Sigmoid colon (tissue), 7 donors: ENCODE measurements around the gene CDK15. TPM values are rescaled to one million over a fixed set of nuclear protein-coding genes. Genes with fewer than 3 reads are reported as not detected.

Source experiments
- DNase-seq: peaks from one replicate; pipeline ENCODE4 v3.0.0-alpha.2; 2019
- H3K27ac ChIP-seq, 4 donors: fragments of 200-600 bp; sonication (generic); one replicate each; pipeline ENCODE4 v1.5.1; 2016 to 2019; ENCODE audit warnings: mild to moderate bottlenecking in 1 of 4
- H3K27me3 ChIP-seq, 3 donors: fragments of 200-600 bp; sonication (generic); one replicate each; pipeline ENCODE4 v1.5.1; 2019; ENCODE audit warnings: mild to moderate bottlenecking in 1 of 3
- H3K36me3 ChIP-seq, 4 donors: fragments of 200-600 bp; sonication (generic); one replicate each; pipeline ENCODE4 v1.5.1; 2016 to 2019
- H3K4me1 ChIP-seq, 4 donors: fragments of 200-600 bp; sonication (generic); one replicate each; pipeline ENCODE4 v1.5.1; 2017 to 2019
- H3K4me3 ChIP-seq, 4 donors: fragments of 200-600 bp; sonication (generic); one replicate each; pipeline ENCODE4 v1.5.1; 2017 to 2019; ENCODE audit warnings: mild to moderate bottlenecking in 2 of 4, moderate library complexity in 1 of 4
- H3K9me3 ChIP-seq, 4 donors: fragments of 200-600 bp in 3 of 4; sonication (generic) in 3 of 4; one replicate each; pipeline versions ENCODE4 v1.5.1 to v1.6.1; 2013 to 2019
- CTCF ChIP-seq, 4 experiments: fragments of 450-650 bp in 3 of 4; fragments of 200-600 bp in 1 of 4; IDR thresholded peaks; one replicate each; pipeline ENCODE4 v1.5.1; 2016 to 2019; ENCODE audit warnings: antibody characterized with exemption in 4 of 4, mild to moderate bottlenecking in 3 of 4, moderate library complexity in 2 of 4
- EP300 ChIP-seq, 4 donors: sonication (generic); formaldehyde crosslinking; IDR thresholded peaks; one replicate each; pipeline ENCODE4 v1.6.1; 2017; ENCODE audit warnings: antibody characterized with exemption in 4 of 4
- POLR2A ChIP-seq, 2 donors: fragments of 450-650 bp; IDR thresholded peaks; one replicate each; pipeline ENCODE4 v1.6.1; 2016; ENCODE audit warnings: antibody characterized with exemption in 2 of 2, mild to moderate bottlenecking in 2 of 2, moderate library complexity in 2 of 2
- POLR2AphosphoS5 ChIP-seq, 4 donors: sonication (generic); formaldehyde crosslinking; IDR thresholded peaks; one replicate each; pipeline ENCODE4 v1.6.1; 2017; ENCODE audit warnings: antibody characterized with exemption in 4 of 4
- WGBS, 2 donors: extraction: QIAGEN DNeasy Blood & Tissue Kit; methylation state at CpG; one replicate each; pipeline ENCODE4 v1.1.7; 2013; 5-methylcytosine and 5-hydroxymethylcytosine counted together
- intact Hi-C: fragments of 100-400 bp; cut with DNase I; formaldehyde crosslinking; loops from one replicate; pipeline ENCODE4 v1.15.1; 2023
- polyA plus RNA-seq, 3 donors: library from polyadenylated mRNA; stranded (reverse); fragments of 200-250 nt; gene quantifications; one replicate each; pipeline ENCODE4 v1.2.3, GENCODE V29; 2013
- total RNA-seq, 4 donors: library from RNA; depleted of rRNA; stranded (reverse); fragments of >200 nt; gene quantifications; one replicate each; pipeline ENCODE4 v1.1.0, GENCODE V29; 2016
- donor health status: healthy with polysubstance abuse.
- donor health status: Bipolar disorder and iron deficiency.
- donor health status: healthy.

The CDK15 gene
- total and polyA plus RNA-seq, 7 donors, result 0.12 to 0.81 (median 0.55) TPM; not detected in 1

GRCh38 chr2:201857326-201857725, 51.0 kb downstream of the CDK15 start:
- H3K4me3 ChIP-seq, result no peak overlapping the region

GRCh38 chr2:201858281-201859184, 52.2 kb downstream of the CDK15 start:
- 8 to 20% methylated on average over 16 of the region's 16 CpGs for WGBS, 2 donors
- H3K4me3 ChIP-seq, result peak overlapping the region; percentile 13 to 34 (median 26)
- intact Hi-C loops, result loop anchor here (5.0 kb wide), 1 partner anchor 76 kb away; the partner anchor contains the start of gene ALS2

More at GRCh38 chr2:201857326-201857725, 51.0 kb downstream of the CDK15 start:
- no peak overlapping the region for H3K27ac ChIP-seq
- H3K4me1 ChIP-seq, result peaks cover 0 to 24% (median 11%) of the 10 kb centered on the region in 4 donors
- TF ChIP-seq POLR2A (IDR thresholded peaks at IDR 0.05) (no peak), EP300 (IDR thresholded peaks at IDR 0.05) (no peak), POLR2AphosphoS5 (IDR thresholded peaks at IDR 0.05) (no peak), CTCF (IDR thresholded peaks at IDR 0.05) (no peak)
- WGBS, 2 donors, result 96% methylated on average over 2 of the region's 2 CpGs
- H3K27me3 ChIP-seq, result no peaks in the 10 kb centered on the region
- H3K9me3 ChIP-seq, result no peaks in the 10 kb centered on the region
- intact Hi-C loops, result loop anchor here (5.0 kb wide), 1 partner anchor 75 kb away; the partner anchor contains the start of gene ALS2
- H3K36me3 ChIP-seq, result no peaks in the 10 kb centered on the region
- no peak for DNase-seq

GRCh38 chr2:201859949-201860348, 53.6 kb downstream of the CDK15 start:
- Histone ChIP-seq H3K4me1 (peaks cover 0 to 24% (median 11%) of the 10 kb centered on the region in 4 donors), H3K27ac (no peak overlapping the region), H3K9me3 (no peaks in the 10 kb centered on the region), H3K4me3 (no peak overlapping the region), H3K27me3 (no peaks in the 10 kb centered on the region), H3K36me3 (no peaks in the 10 kb centered on the region)
- DNase-seq, result no peak
- 82 to 83% methylated on average over 5 of the region's 5 CpGs for WGBS, 2 donors
- TF ChIP-seq POLR2AphosphoS5 (IDR thresholded peaks at IDR 0.05), result no peak
- TF ChIP-seq CTCF (IDR thresholded peaks at IDR 0.05), result no peak
- no peak for TF ChIP-seq POLR2A (IDR thresholded peaks at IDR 0.05)
- no peak for TF ChIP-seq EP300 (IDR thresholded peaks at IDR 0.05)
- intact Hi-C loops, result loop anchor here (1.0 to 5.0 kb wide), 3 partner anchors 78 to 318 kb away; partner anchors contain the start of gene ALS2

More at GRCh38 chr2:201858281-201859184, 52.2 kb downstream of the CDK15 start:
- Histone ChIP-seq H3K4me1 (peaks cover 0 to 24% (median 11%) of the 10 kb centered on the region in 4 donors), H3K27ac (peak overlapping the region in 3 of 4 donors; percentile 30 to 56 (median 48)), H3K27me3 (no peaks in the 10 kb centered on the region), H3K9me3 (no peaks in the 10 kb centered on the region), H3K36me3 (no peaks in the 10 kb centered on the region)
- peak; percentile 87 for DNase-seq
- TF ChIP-seq CTCF (IDR thresholded peaks at IDR 0.05) (no peak), EP300 (IDR thresholded peaks at IDR 0.05) (peak in 2 of 4 donors; percentile 19 to 24), POLR2A (IDR thresholded peaks at IDR 0.05) (no peak), POLR2AphosphoS5 (IDR thresholded peaks at IDR 0.05) (peak; percentile 30 to 61 (median 54))

GRCh38 chr2:201860636-201861066, 54.3 kb downstream of the CDK15 start:
- intact Hi-C loops, result loop anchor here (1.0 kb wide), 2 partner anchors 172 to 318 kb away; no protein-coding TSS in a partner anchor
- no peaks in the 10 kb centered on the region for H3K36me3 ChIP-seq
- TF ChIP-seq POLR2AphosphoS5 (IDR thresholded peaks at IDR 0.05), result peak in 2 of 4 donors; percentile 9 to 10
- peak; percentile 68 to 85 (median 84) for TF ChIP-seq CTCF (IDR thresholded peaks at IDR 0.05)
- no peak for TF ChIP-seq POLR2A (IDR thresholded peaks at IDR 0.05)
- WGBS, 2 donors, result 15 to 16% methylated on average over 5 of the region's 5 CpGs
- peak; percentile 68 for DNase-seq
- H3K9me3 ChIP-seq, result no peaks in the 10 kb centered on the region
- H3K27ac ChIP-seq, result no peak overlapping the region
- peaks cover 0 to 24% (median 11%) of the 10 kb centered on the region in 4 donors for H3K4me1 ChIP-seq
- H3K4me3 ChIP-seq, result no peak overlapping the region
- H3K27me3 ChIP-seq, result no peaks in the 10 kb centered on the region
